ENCODE data around the gene TRIM67.

Gene TRIM67

DNA sequence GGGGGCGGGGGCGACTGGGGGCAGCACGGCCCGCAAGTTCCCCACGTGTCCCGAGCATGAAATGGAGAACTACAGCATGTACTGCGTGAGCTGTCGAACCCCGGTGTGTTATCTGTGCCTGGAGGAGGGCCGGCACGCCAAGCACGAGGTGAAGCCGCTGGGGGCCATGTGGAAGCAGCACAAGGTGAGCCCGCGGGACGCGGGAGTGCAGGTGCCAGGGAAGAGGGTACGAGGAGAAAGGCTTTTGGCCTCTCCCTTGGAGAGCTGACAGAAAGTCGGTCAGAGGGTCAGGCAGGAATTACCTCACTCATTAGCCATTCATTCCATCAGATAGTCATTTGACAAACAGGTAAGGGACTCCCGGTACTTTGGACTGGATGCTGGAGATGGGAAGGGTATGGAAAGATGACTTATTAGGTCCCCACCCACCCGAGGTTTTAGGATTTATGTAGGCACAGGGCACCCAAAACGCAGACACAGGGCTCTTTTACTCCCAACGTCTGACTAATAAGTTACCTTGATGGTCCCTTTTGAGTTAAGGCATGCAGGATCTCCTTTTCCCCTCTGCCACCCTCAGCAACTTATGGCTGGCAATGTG is 2.1 kb downstream of the TRIM67 start:
- Histone ChIP-seq H3K4me1 (ENCODE audit: control insufficient read depth in 1 of 2, insufficient read depth in 1 of 2, low read depth in 1 of 2, low read length in 1 of 2) (peaks cover 0 to 3% of the 10 kb centered on the region in 2 experiments), H3K9me3 (no peaks in the 10 kb centered on the region), H3K36me3 (no peaks in the 10 kb centered on the region), H3K27ac (no peak overlapping the region), H3K27me3 (peaks cover 90% of the 10 kb centered on the region), H3K4me3 (ENCODE audit: low read depth in 1 of 2, low read length in 1 of 2) (no peak overlapping the region)
- no peak for TF ChIP-seq CTCF (IDR thresholded peaks at IDR 0.05)

DNA sequence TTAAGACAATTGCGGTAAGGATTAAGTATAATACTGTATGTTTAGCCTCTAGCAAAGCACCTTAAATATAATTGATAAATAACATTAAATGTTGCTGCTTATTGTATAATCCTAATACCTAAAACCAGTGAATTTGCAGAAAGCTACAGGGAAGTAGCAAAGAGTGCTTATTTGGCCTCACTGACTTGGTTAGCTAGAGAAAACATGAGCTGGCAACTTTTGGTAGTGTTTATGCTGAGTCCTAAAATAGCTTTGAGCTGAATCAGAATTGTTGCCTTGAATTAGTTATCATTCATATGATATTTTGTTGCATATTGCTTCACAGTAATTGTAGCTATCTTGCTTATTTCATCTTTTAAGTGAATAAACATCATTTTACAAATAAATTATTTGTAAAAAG is 3.5 kb downstream of the TRIM67 start:
- TF ChIP-seq CTCF (IDR thresholded peaks at IDR 0.05) = no peak
- no peaks in the 10 kb centered on the region for H3K36me3 ChIP-seq
- no peak overlapping the region for H3K27ac ChIP-seq
- H3K9me3 ChIP-seq = no peaks in the 10 kb centered on the region
- peaks cover 0 to 3% of the 10 kb centered on the region in 2 experiments for H3K4me1 ChIP-seq (ENCODE audit: control insufficient read depth in 1 of 2, insufficient read depth in 1 of 2, low read depth in 1 of 2, low read length in 1 of 2)
- no peak overlapping the region for H3K4me3 ChIP-seq (ENCODE audit: low read depth in 1 of 2, low read length in 1 of 2)
- peaks cover 86% of the 10 kb centered on the region for H3K27me3 ChIP-seq

GRCh38 chr1:231166398-231166797 is 4.5 kb downstream of the TRIM67 start:
- no peak for TF ChIP-seq CTCF (IDR thresholded peaks at IDR 0.05)
- H3K4me3 ChIP-seq (ENCODE audit: low read depth in 1 of 2, low read length in 1 of 2) = no peak overlapping the region
- H3K4me1 ChIP-seq (ENCODE audit: control insufficient read depth in 1 of 2, insufficient read depth in 1 of 2, low read depth in 1 of 2, low read length in 1 of 2) = peaks cover 0 to 3% of the 10 kb centered on the region in 2 experiments
- peaks cover 86% of the 10 kb centered on the region for H3K27me3 ChIP-seq
- H3K9me3 ChIP-seq = no peaks in the 10 kb centered on the region
- H3K27ac ChIP-seq = no peak overlapping the region
- no peaks in the 10 kb centered on the region for H3K36me3 ChIP-seq

DNA sequence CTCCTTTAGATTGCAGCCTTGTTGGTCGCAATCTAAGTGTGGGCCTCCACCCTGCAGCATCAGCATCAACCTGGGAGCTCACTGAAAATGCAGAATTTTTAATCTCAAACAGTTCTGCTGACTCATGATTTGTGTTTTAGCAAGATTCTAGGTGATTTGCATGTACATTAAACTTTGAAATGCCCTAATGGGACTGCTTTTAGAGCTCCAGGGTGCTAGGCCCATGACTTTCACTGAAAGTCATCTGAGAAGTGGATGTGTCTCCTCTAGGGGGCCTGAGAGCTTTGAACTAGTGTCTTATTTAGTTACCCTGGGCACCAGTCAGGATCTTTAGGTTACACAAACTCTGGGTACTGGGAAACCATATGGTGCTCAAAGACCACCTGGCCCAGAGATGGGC is 9.0 kb downstream of the TRIM67 start:
- no peaks in the 10 kb centered on the region for H3K4me1 ChIP-seq (ENCODE audit: control insufficient read depth in 1 of 2, insufficient read depth in 1 of 2, low read depth in 1 of 2, low read length in 1 of 2)
- peaks cover 86% of the 10 kb centered on the region for H3K27me3 ChIP-seq
- no peaks in the 10 kb centered on the region for H3K36me3 ChIP-seq
- H3K27ac ChIP-seq = no peak overlapping the region
- no peaks in the 10 kb centered on the region for H3K9me3 ChIP-seq
- TF ChIP-seq CTCF (IDR thresholded peaks at IDR 0.05) = no peak
- no peak overlapping the region for H3K4me3 ChIP-seq (ENCODE audit: low read depth in 1 of 2, low read length in 1 of 2)

DNA sequence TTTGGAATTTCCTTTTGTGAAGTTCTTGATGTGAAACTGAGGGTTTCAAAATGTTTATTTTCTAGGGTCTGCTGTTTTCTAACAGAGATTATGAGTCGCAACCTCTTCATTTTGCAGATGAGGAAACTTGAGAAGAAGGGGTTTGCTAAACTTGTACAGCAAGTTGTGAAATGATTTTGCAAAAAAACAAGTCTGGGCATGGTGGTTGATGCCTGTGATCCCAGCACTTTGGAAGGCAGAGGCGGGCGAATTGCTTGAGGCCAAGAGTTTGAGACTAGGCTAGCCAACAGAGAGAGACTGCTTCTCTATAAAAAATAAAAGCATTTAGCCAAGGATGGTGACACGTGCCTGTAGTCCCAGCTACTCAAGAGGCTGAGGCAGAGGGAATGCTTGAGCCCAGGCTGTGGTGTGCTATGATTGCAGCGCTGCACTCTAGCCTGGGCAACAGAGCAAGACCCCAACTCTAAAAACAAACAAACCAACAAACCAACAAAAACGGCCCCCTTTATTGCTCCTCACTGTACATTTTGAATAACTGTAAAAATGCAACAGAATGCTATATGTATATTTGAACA is 9.9 kb downstream of the TRIM67 start:
- Histone ChIP-seq H3K27me3 (peaks cover 86% of the 10 kb centered on the region), H3K4me1 (ENCODE audit: control insufficient read depth in 1 of 2, insufficient read depth in 1 of 2, low read depth in 1 of 2, low read length in 1 of 2) (no peaks in the 10 kb centered on the region), H3K36me3 (no peaks in the 10 kb centered on the region), H3K4me3 (ENCODE audit: low read depth in 1 of 2, low read length in 1 of 2) (no peak overlapping the region), H3K9me3 (no peaks in the 10 kb centered on the region), H3K27ac (no peak overlapping the region)
- TF ChIP-seq CTCF (IDR thresholded peaks at IDR 0.05) = no peak

Measured in neutrophil (primary cell).